Heart right ventricle (tissue), 16 donors: Measurements from ENCODE around the gene CD244. TPM values are rescaled to one million over a fixed set of nuclear protein-coding genes. Genes with fewer than 3 reads are reported as not detected.
"Not testable (repeated sequence)": the region's sequence is repeated elsewhere in the genome, so short reads cannot be mapped to it uniquely, and the experiment has no call there.

Source experiments
- ATAC-seq, 8 donors: fragments of 200-7000 bp; cut with Tn5 transposase; one replicate each; pipeline ENCODE4 v1.9.1; 2020; ENCODE audit warnings: mild to moderate bottlenecking in 8 of 8, moderate library complexity in 8 of 8, moderate number of reproducible peaks in 1 of 8
- DNase-seq, 2 donors: peaks; one replicate each; pipeline ENCODE4 v3.0.0-alpha.2; 2020
- H3K27ac ChIP-seq, 10 donors: fragments of 200-600 bp; sonication (generic) in 2 of 10; one replicate each; pipeline versions ENCODE4 v1.5.0 to v1.8.0; 2020 to 2022; ENCODE audit warnings: mild to moderate bottlenecking in 3 of 10
- H3K27me3 ChIP-seq, 7 donors: fragments of 200-600 bp; one replicate each; pipeline ENCODE4 v1.8.0; 2021 to 2022; ENCODE audit warnings: mild to moderate bottlenecking in 2 of 7
- H3K36me3 ChIP-seq, 9 donors: fragments of 200-600 bp; sonication (generic) in 1 of 9; one replicate each; pipeline versions ENCODE4 v1.5.0 to v1.8.0; 2020 to 2022; ENCODE audit warnings: mild to moderate bottlenecking in 2 of 9
- H3K4me1 ChIP-seq, 9 donors: fragments of 200-600 bp; sonication (generic) in 1 of 9; one replicate each; pipeline versions ENCODE4 v1.5.0 to v1.8.0; 2020 to 2022; ENCODE audit warnings: mild to moderate bottlenecking in 4 of 9
- H3K4me3 ChIP-seq, 10 donors: fragments of 200-600 bp; sonication (generic) in 2 of 10; one replicate each; pipeline versions ENCODE4 v1.5.0 to v1.8.0; 2020 to 2022; ENCODE audit warnings: mild to moderate bottlenecking in 7 of 10, moderate library complexity in 2 of 10
- H3K9me3 ChIP-seq, 11 donors: fragments of 200-600 bp in 10 of 11; sonication (generic) in 2 of 11; one replicate each; pipeline versions ENCODE4 v1.5.0 to v1.8.0; 2013 to 2022; ENCODE audit warnings: mild to moderate bottlenecking in 2 of 11, control low read depth in 1 of 11, moderate library complexity in 1 of 11
- CTCF ChIP-seq, 9 donors: fragments of 200-600 bp; sonication (generic) in 2 of 9; IDR thresholded peaks; one replicate each; pipeline versions ENCODE4 v1.5.0 to v1.8.0; 2021 to 2022; ENCODE audit warnings: antibody characterized with exemption in 9 of 9, mild to moderate bottlenecking in 5 of 9, moderate library complexity in 1 of 9
- WGBS, 2 donors: extraction: QIAGEN DNeasy Blood & Tissue Kit; methylation state at CpG; one replicate each; pipeline ENCODE4 v1.1.7; 2013; ENCODE audit warnings: inconsistent platforms in 1 of 2; 5-methylcytosine and 5-hydroxymethylcytosine counted together
- intact Hi-C, 10 donors: fragments of 100-400 bp; cut with DNase I; formaldehyde crosslinking; loops; one replicate each; pipeline versions ENCODE4 v1.11.1 to v1.14.2; 2022
- polyA plus RNA-seq, 2 donors: library from polyadenylated mRNA; stranded (reverse); fragments of 200-250 nt; gene quantifications; one replicate each; pipeline ENCODE4 v1.2.3, GENCODE V29; 2013
- total RNA-seq, 10 donors: library from RNA; stranded (reverse); fragmentation: NEBNext Ultra II Directional in 3 of 10; extraction: Animal tissue kit (Norgen Biotek cat#: 25700) in 3 of 10; gene quantifications; one replicate each; pipeline versions ENCODE4 v1.2.1 to v1.2.4, GENCODE V29; 2021 to 2023
- donor health status: Arrhythmogenic right ventricular cardiomyopathy.
- donor health status: ischemic (EF 13 %, LVEDD 7.1; RV severe dilation, severe dysfunction).
- donor health status: healthy with polysubstance abuse.
- donor health status: DM: no; HTN: yes; CAD: no.
- donor health status: DM: no; HTN: no; CAD: no.
- donor health status: ischemic (EF 25% LVEDD 6.9; RV normal size, moderate dysfunction).
- donor health status: ischemic (EF 25% LVEDD 5.7; RV mildly dilated, moderate dysfunction).
- donor health status: healthy.
- donor health status: DM: yes; HTN: yes; CAD: no.
- donor health status: Ischemic cardiomyopathy.
- donor health status: ischemic (EF 35%, LVEDD 5.7; RV mildly dilated, moderate dysfunction).
- donor health status: nonischemic (EF 11% LVEDD 7.7; RV severe dilation, severe dysfunction).
- donor health status: DM: yes; HTN: yes; CAD: no.
- donor health status: PGD.
- donor health status: ischemic (EF 29% LVEDD 5.4; RV normal size, mild dysfunction).
- donor health status: nonischemic (EF 23%, LVEDD 6.1; RV moderate dilation, normal function).

The CD244 gene
- total and polyA plus RNA-seq, 12 donors = 0.10 to 1.5 (median 0.23) TPM; not detected in 4

- intact Hi-C loops = no loop called here
- Histone ChIP-seq H3K27ac (no peak overlapping the region), H3K27me3 (peaks cover 0 to 6% (median 0%) of the 10 kb centered on the region in 7 donors), H3K4me1 (peaks cover 0 to 10% (median 0%) of the 10 kb centered on the region in 9 donors), H3K4me3 (no peak overlapping the region), H3K36me3 (no peaks in the 10 kb centered on the region), H3K9me3 (no peaks in the 10 kb centered on the region)
- TF ChIP-seq CTCF (IDR thresholded peaks at IDR 0.05) = no peak
- 72 to 84% methylated on average over 6 of the region's 6 CpGs for WGBS, 2 donors
- DNase-seq (no peak), ATAC-seq (no peak)
Observed at GRCh38 chr1:160884579-160884978, 21.9 kb upstream of the CD244 start.

- intact Hi-C loops = no loop called here
Observed at GRCh38 chr1:160883581-160884513, 21.2 kb upstream of the CD244 start.

GRCh38 chr1:160882582-160882981, 19.9 kb upstream of the CD244 start:
- no peak for TF ChIP-seq CTCF (IDR thresholded peaks at IDR 0.05)
- Histone ChIP-seq H3K27ac (no peak overlapping the region), H3K36me3 (no peaks in the 10 kb centered on the region), H3K9me3 (no peaks in the 10 kb centered on the region), H3K4me3 (no peak overlapping the region), H3K27me3 (peaks cover 0 to 5% (median 0%) of the 10 kb centered on the region in 7 donors), H3K4me1 (peaks cover 0 to 13% (median 0%) of the 10 kb centered on the region in 9 donors)
- ATAC-seq = no peak
- intact Hi-C loops = no loop called here
- 100% methylated on average over 1 of the region's 1 CpG for WGBS, 2 donors
- no peak for DNase-seq

More at GRCh38 chr1:160883581-160884513, 21.2 kb upstream of the CD244 start:
- Histone ChIP-seq H3K36me3 (no peaks in the 10 kb centered on the region), H3K4me1 (peaks cover 0 to 13% (median 0%) of the 10 kb centered on the region in 9 donors), H3K27me3 (peaks cover 0 to 5% (median 0%) of the 10 kb centered on the region in 7 donors), H3K9me3 (no peaks in the 10 kb centered on the region), H3K27ac (no peak overlapping the region), H3K4me3 (no peak overlapping the region)
- TF ChIP-seq CTCF (IDR thresholded peaks at IDR 0.05) = no peak
- DNase-seq (no peak), ATAC-seq (no peak)
- WGBS, 2 donors = 86% methylated on average over 13 of the region's 13 CpGs

- H3K36me3 ChIP-seq, H3K27ac ChIP-seq, H3K4me3 ChIP-seq, intact Hi-C loops, DNase-seq, H3K9me3 ChIP-seq, ATAC-seq, H3K27me3 ChIP-seq: not testable (repeated sequence)
- H3K4me1 ChIP-seq = peaks cover 0 to 22% (median 0%) of the 10 kb centered on the region in 9 donors
- WGBS, 2 donors = 86 to 93% methylated on average over 7 of the region's 7 CpGs
Observed at GRCh38 chr1:160881264-160881663, 18.6 kb upstream of the CD244 start.

GRCh38 chr1:160880216-160880615, 17.5 kb upstream of the CD244 start:
- peaks cover 0 to 10% (median 2%) of the 10 kb centered on the region in 7 donors for H3K27me3 ChIP-seq
- no peaks in the 10 kb centered on the region for H3K36me3 ChIP-seq
- no peak overlapping the region for H3K27ac ChIP-seq
- H3K9me3 ChIP-seq = no peaks in the 10 kb centered on the region
- no peak for TF ChIP-seq CTCF (IDR thresholded peaks at IDR 0.05)
- 84 to 91% methylated on average over 3 of the region's 3 CpGs for WGBS, 2 donors
- ATAC-seq (no peak), DNase-seq (no peak)
- H3K4me1 ChIP-seq = peaks cover 0 to 29% (median 0%) of the 10 kb centered on the region in 9 donors
- no peak overlapping the region for H3K4me3 ChIP-seq
- intact Hi-C loops = no loop called here
